Myocyte (in vitro differentiated cells): ENCODE results near the gene CADPS. TPM values are rescaled to one million over a fixed set of nuclear protein-coding genes. Genes with fewer than 3 reads are reported as not detected.

Experiments
- DNase-seq: peaks from one replicate; pipeline ENCODE4 v3.0.0-alpha.2; 2012; ENCODE audit warnings: low read depth
- total RNA-seq: library from RNA; depleted of rRNA; stranded (reverse); fragments of >200 nt; gene quantifications from 2 replicates; pipeline ENCODE4 v1.2.3, GENCODE V29; 2014

Gene CADPS
- total RNA-seq, 1 donor from 2014 or later, result not detected

DNA sequence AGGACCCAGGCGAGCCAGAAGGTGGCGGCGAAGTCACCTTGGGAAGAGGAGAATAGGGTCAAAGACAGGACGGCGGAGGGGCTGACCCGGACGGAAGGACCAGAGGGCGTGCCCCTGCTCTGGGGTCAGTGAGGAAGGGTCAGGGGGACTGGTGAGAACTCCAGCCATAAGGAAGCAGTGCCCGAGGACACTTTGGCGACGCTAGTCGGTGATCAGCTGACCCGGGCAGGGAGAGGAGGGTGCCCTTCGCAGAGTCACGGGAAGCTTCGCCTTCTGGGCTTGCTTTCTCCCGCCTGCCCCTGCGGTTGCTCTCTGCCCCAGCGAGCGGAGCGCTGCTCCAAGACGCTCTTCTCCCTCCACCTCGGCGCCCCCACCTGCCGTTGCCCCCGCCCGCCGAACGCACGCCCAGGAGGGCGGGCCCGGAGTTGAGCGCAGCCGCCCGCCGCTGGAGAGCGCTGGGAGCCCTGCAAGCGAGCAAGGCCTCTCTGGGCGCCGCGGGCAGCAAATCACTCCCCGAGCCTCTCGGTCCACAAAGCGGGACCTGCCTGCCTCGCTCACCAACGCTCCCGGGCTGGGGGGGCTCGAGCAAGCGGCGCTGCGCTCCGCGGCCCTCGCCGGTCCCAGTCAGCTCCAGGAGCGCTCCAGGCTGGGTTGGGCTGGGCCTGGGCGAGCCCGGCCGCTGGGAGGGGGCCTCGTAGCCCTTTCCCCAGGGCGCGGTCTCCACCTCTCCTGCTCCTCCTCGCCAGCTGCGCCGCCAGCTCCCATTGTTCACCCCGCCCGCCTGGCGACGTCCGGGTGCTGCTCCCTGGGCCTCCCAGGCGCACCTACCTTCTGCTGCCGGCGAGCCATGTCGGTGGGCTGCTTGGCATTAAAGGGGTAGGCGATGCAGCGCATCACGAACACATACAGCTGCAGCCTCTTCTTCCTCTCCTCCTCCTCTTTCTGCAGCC, 1.2 kb downstream of the CADPS start:
- peak; percentile 1 for DNase-seq

DNA sequence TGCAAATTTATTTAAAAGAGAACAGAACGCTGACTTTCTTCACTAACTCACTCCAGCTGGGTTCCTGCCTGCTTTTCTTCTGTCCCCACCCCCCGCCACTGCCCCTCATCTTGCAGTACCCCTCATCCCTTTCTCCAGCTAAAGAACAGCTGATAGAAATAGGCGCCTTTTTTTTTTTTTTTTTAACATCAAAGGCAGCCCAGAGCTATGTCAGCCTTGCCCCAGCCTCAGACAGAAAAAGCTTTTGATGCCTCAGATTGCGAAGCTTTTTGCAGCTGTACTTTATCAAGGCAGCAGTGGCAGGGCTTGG, 1.8 kb downstream of the CADPS start:
- DNase-seq, result peak; percentile 5

DNA sequence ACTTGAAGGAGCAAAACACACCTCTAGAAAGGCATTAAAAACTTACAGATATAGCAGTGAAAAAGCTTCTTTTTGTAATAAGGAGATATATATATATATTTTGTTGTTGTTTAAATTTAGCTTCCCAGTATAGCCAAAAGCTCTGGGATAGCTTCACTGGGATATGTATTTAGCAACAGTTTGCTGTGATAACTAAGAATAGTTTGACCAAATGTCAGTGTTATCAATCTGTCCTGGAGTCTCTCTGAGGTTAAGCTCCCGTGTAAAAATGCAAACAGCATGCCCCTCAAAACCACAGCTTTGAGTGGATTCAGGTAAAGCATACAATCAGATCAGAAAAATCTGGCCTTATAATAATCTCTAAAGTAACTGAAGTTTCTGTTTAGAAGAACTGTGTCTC, 2.9 kb downstream of the CADPS start:
- no peak for DNase-seq

DNA sequence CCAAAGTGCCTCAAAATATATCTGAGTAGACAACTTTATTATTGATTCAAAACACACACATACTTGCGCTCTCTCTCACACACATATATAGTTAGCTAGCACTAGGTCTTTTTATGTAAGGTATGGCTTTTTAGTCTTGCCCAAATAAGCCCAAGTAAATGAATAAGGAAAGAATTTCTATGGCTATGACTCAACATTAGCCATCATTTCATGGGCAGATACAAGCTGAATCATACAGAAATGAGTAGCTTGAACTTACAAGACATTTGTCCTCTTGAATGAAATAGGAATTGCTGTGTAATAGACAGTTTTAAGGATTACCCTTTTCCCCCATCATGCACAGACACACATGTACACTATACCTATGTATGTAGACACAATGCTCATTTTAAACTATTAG, 4.9 kb downstream of the CADPS start:
- DNase-seq, result no peak

DNA sequence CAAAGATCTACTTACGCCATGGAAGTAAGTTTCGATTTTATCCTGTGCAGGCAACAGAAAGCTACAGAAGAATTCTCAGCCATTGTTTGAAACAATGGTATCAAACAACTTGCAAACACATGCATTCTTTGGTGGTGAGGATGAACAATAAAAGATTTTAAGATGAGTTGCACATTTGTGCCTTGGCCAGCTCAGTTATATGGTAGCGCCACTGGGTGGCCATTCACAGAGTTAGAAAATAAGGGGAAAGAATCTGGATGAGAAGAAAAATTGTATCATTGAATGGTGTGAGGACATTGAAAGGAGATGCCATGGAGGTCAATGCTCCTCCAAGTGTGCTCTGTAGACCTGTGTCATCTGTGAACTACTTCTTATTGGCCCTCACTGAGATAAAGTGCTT, 11.6 kb downstream of the CADPS start:
- no peak for DNase-seq

DNA sequence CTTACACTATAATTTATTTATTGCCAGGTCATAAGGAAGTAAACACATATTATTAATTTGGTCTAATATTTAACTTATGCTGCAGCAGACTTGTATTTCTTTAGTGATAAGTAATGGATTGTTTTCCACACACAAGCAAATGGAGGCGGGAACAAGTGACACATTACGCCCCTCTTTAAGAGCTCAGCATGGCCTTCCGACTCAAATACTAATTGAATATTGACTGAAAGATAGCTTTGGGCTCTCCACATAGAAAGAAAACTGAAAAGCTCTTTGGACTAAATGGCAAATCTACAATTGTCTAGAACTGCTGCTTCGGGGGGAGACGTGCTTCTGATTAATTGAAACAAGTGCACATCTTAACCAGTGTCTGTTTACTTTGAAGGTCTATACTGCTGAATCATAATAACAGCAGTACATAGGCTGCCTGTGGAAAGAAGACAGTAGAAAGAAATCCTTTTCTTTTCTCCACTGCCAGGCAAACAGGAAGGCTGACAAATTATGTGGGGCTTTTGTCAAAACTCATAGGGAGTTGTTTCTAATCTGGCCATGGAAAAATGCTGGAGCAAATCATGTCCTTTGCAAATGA, 15.9 kb downstream of the CADPS start:
- DNase-seq, result no peak

DNA sequence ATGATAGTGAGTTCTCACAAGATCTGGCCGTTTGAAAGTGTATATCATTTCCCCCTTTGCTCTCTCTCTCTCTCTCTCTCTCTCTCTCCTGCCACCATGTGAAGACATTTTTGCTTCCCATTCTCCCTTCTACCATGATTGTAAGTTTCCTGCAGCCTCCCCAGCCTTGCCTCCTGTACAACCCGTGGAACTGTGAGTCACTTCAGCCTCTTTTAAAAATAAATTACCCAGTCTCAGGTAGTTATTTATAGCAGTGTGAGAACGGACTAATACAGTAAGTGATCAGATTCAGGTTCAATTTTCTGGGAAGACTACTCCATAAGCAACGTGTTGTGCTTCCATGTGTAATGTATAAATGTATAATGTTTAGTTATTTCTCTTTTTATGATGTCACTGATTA, 29.2 kb downstream of the CADPS start:
- no peak for DNase-seq

DNA sequence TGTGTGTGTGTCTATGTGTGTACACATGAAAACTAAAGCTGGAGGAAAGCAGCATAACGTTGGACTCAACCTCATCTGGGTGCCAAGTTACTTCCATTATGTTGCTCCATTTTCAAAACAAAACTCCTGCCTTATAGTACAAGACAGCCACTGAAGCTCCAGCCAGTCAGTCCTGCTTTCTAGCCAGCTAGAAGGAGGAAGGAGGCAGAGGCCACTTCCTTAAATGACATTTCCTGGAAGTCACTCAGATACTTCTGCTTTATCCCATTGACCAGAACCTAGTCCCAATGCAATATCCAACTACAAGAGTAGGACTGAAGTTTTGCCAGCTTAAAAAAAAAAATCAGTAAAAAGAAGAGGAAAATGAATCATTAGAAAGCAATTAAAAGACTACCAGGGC, 31.7 kb downstream of the CADPS start:
- DNase-seq, result no peak

DNA sequence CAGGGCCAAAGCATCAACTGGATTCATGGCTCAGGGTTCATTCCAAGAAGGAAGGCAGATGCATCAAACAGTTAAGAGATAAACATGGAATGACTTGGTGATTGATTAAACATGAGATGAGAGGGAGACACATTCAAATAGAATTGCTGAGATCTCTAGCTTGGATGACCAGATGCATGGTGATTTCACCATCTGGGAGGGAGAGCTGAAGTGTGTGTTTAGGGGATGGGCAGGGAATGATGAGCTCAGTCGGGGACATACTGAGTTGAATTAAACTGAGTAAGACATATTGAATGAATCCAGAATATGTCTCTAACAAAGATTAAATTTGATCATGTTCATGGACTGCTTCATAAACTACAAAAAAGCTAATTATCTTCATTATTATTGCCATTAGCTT, 35.5 kb downstream of the CADPS start:
- DNase-seq, result no peak

DNA sequence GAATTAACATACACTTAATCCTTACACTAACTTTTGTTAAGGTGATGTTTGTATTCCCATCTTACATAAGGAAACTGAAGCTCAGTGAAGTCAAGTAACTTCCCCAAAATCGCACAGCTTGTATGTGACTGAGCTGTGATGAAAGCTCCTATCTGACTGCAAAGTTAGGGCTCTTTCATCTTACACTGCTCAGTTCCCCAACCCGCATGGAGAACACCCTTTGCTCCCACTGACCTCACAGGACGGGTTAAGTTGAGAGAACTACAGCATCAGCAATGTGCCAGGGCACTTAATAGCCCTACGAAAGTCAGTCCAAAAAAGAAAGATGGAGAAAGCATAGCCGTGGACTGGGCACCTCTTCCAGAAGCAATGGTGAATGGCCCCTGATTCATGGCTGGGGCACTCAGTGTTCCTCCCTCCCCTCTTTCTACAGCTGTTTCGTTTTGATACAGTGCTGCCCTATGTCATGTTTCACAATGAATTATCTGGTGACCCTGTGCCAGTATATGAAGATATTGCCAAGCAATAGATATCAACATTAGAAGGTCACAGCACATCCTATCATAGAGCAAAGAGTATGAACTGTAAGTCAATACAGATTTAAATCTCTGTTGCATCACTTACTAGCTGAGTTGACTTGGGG, 38.0 kb downstream of the CADPS start:
- no peak for DNase-seq

DNA sequence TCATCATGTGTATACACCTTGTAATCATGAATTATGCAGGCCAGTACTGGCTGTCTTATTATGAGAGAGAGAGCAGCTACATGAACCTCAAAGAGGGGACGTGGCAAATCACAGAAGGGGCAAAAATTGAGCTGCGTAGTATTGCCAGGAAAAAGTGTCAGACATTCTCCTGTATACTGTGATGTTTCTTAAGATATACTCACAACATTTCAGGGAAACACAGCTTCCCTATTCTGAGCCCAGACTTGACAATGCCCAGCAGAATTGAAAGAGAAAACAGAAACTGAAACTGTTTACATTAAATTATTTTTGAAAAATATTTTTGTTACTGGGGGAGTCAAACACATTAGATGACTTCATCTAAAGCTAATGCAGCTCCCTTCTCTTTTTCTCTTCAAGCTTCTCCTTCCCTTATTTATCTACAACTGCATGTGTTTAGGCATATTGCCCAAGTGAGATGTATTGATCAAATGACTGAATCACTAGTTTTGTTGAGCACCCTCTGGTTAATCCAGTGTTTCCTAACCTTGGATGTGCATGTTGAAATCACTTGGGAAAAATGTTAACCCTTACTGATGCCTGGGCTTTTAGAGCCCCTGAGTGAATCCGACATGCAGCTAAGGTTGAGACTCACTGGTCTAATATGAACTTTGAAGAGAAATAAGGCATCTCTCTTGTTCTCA, 39.5 kb downstream of the CADPS start:
- DNase-seq, result no peak

DNA sequence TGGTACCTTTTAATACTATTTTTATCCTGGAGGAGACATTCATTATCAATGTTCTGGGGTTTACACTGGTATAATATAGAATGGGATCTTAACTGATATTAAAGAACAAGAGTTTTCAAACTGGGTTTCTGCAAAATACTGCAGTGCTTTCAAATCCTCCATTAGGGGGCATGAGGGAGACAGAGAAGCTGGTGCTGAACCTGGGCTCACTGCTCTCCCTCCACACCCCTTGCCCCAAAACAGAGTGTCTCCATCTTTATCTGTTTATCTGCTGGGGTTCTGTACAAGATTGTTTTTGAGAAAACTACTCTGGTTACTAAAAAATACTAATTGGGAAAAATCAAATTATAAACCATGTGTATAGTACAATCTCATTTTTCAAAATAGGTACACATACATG, 41.7 kb downstream of the CADPS start:
- peak; percentile 4 for DNase-seq

DNA sequence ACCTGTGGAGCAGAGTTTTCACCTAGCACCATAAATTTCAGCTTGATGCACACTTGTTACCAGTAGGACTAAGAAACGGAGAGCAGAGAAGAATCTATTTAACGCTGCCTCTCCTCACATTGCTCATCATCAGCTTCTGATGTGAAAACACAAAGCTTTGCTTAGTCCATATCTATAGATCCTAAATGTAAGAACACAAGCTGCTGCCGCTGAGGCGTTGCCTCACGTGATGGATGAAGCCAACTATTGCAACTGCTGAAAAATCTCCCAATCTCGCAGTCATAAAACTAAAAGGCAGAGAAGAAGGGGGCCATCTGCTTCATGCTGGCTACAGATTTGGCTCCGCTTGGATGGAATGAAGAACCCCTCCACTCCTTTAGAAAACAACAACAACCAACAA, 42.7 kb downstream of the CADPS start:
- DNase-seq, result no peak

DNA sequence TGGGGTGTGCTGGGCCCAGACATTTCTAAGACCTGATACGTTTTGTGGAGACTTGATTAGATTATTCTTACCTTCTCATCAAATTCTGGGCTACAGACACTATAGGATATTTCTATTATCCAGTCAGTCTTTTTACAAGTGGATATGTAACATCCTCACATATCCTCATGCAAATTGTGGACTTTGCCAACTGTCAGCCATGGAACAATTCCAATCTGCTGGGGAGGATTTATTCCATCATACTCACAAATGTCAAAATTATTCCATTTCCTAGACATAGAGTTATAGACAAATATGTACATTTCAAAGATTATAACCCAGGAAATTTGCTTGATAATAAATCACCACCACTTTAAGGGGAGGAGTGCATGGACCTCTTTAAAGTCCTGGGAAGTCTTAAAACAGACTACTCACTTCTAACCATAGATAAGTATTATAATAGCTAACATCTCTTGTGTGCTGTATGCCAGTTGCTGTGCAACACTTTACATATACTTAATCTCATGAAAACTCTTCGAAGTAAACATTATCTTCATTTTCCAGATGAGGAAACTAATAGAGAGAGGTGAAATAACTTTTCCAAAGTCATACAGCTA, 44.4 kb downstream of the CADPS start:
- no peak for DNase-seq

DNA sequence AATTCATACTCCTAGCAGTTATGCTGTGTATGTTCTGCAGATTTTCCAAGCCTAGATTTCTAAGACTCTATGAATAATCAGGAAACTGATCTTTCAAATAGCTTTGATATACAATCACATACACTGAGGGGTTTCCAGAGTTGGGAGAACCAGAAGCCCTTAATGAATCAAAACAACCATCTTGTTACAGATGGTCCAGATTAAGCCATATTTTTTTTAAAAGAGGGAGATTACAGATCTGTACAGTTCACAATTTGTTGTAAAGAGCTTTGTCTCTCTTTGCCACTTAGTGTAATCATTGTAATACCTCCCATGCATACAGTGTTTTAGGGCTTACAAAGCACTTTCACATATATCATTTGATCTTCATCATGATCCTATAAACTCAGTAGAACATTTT, 47.7 kb downstream of the CADPS start:
- no peak for DNase-seq

DNA sequence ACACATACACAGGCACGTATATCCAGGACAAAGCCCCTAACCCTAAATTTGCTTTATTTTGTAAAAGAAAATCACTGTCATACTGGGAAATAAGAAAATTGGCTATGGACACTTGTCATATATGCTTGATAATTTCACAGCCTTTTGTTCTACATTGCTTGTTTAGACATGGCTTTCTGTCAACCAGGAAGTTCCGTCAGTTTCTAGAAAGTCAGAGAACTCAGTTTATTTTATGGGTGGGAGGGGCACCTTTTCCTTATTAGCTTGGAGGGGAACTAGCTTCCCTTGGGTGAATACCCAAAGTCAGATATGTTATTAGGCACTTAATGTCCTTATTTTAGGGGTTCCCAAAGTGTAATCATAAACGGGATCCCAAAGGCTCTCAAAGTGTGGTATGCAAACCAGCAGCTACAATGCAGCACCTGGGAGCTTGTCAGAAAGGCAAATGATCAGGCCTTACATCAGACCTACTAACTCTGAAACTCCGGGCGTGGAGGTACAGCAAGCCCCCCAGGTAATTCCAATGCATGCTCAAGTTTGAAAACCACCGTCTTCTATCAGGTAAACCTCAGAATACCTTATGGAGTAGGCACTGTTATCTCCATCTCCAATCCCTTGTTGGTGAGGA, 50.1 kb downstream of the CADPS start:
- no peak for DNase-seq

DNA sequence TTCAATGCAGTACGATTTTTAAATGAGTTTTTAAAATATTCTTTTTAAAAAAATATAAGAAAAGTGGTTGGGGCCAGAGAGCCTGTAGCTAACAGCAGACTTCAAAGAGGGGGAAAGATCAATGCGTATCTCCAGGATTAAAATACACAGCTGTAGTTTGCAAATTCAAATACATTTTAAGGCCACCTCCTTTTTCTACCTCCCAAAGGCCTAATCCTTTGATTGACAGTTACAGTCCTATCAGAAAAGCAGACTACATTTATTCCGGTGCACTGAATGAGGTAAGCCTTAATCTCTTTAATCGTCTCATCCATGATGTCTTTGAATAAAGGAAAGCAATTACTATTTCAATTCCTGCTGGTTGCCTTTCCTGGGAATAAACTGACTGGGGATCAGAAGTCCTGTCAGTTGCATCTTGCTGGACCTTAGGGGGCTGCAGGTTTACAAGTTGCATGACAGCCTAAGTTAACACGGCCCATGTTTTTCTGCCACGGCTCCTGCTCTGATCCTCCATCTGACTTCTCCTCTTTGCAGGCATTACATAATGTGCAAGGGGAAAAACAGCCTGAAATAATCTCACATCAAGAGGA, 51.7 kb downstream of the CADPS start:
- DNase-seq, result no peak

DNA sequence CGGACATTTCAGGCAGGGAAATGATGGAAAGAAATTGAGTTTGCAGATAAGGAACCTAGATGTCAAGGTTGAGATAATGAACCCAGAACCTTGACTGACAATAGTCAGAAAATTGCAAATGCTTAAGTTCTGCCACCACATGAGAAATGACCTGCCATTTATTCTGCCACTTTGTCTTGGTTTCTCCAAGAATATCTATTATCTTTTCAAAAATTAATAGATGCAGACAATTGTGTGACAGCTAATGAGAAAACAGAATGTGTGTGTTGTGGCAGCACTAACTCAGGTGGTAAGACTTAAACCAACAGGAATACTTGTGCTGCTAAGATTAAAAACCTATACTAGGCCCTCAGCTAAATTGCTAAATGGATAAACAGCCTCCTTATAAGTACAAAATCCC, 52.3 kb downstream of the CADPS start:
- DNase-seq, result no peak

DNA sequence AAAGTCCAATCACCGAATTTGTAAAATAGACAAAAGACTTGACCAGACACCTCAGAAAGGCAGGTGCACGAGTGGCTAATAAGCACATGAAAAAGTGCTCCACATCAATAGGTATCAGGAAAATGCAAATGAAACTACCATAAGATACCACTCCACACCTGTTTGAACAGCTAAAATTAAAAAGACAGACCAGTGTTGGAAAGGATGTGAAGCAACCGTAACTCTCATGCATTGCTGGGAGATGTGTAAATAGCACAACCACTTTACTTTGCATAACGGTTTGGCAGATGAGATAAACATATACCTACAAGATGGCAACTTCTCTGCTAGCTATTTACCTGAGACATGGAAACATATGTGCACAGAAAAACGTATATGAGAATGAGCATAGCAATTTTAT, 56.9 kb downstream of the CADPS start:
- DNase-seq, result no peak

DNA sequence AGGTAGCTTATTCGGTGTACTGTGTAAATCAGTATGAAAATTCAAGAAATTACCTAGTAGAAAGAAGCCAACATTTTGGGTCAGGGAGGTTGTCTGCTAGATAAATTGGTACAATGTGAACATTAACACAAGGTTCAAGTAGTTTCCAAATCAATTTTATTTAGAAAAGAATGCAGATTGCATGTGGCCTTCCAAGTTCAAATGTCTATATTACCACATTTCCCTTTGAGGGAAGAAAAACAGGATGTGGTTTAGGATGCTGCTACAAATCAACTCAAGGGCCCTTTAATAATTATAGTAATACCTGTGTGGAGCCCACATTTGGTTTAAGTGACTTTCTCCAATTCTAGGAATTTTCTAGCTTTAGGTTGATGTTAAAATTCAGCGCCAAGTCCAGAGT, 57.5 kb downstream of the CADPS start:
- no peak for DNase-seq

DNA sequence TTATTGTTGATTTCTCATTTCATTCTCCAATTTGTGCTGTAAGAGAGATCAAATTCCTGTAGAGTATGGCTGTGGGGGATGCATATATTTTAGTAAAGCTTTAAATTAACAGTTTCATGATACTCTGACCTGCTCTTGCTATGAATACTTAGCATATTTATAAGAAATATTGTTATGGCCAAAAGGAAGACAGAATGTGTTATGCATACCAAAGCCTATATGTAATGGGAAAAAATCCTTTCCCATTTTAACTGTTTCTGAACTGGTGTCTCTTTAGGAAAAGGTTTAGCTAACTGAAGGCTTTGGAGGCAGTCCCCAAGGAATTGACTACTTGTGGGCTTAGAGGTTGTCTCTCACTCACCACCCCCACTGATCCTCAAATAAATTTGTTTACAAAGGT, 59.2 kb downstream of the CADPS start:
- DNase-seq, result no peak
